ENCODE results near the gene IRF1.

IRF1 gene

GRCh38 chr5:132459983-132460838, 30.4 kb downstream of the IRF1 start:
- no peak for DNase-seq (ENCODE audit: low read depth)
- TF ChIP-seq CTCF (IDR thresholded peaks at IDR 0.05; ENCODE audit: control insufficient read depth, insufficient read depth, low read depth, low read length, missing control alignments) = peak; percentile 15
- no peak overlapping the region for H3K4me3 ChIP-seq (ENCODE audit: control insufficient read depth, low read depth, low read length)

- peak; percentile 48 for DNase-seq (ENCODE audit: low read depth)
- H3K4me3 ChIP-seq (ENCODE audit: control insufficient read depth, low read depth, low read length) = no peak overlapping the region
- TF ChIP-seq CTCF (IDR thresholded peaks at IDR 0.05; ENCODE audit: control insufficient read depth, insufficient read depth, low read depth, low read length, missing control alignments) = no peak
Measured at GRCh38 chr5:132459031-132459982, 31.3 kb downstream of the IRF1 start.

DNA sequence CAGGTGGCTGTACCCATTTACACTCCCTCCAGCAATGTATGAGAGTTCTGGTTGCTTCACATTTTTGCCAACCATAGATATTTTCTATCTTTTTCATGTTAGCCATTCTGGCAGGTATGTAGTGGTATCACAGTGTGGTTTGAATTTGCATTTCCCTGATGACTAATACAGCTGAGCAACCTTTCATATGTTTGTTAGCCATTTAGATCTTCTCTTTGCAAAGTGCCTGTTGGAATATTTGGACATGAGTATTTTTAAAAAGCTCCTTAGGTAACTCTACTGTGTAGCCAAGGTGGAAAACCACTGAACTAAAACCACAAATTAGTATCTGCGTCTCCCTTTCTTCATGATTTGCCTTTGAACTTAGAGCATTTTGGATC, 31.9 kb downstream of the IRF1 start:
- no peak overlapping the region for H3K4me3 ChIP-seq (ENCODE audit: control insufficient read depth, low read depth, low read length)

DNA sequence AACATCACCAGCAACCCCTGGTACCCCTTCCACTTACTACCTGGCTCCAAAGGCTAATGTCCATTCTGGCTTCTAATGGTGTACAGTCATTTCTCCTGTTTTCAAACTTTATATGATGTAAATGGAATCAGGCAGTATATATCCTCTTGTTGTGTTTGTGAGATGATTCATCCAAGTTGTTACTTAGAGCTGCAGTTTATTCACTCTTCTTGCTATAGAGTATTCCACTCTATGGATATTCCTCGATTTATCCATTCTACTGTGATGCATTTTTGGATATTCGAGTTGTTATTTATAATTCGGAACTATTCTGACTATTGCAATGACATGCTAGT, 32.4 kb downstream of the IRF1 start:
- no peak overlapping the region for H3K4me3 ChIP-seq (ENCODE audit: control insufficient read depth, low read depth, low read length)
- TF ChIP-seq CTCF (IDR thresholded peaks at IDR 0.05; ENCODE audit: control insufficient read depth, insufficient read depth, low read depth, low read length, missing control alignments) = no peak
- DNase-seq (ENCODE audit: low read depth) = no peak

More for the DNA sequence above, 31.9 kb downstream of the IRF1 start:
- no peak for DNase-seq (ENCODE audit: low read depth)
- no peak for TF ChIP-seq CTCF (IDR thresholded peaks at IDR 0.05; ENCODE audit: control insufficient read depth, insufficient read depth, low read depth, low read length, missing control alignments)

DNA sequence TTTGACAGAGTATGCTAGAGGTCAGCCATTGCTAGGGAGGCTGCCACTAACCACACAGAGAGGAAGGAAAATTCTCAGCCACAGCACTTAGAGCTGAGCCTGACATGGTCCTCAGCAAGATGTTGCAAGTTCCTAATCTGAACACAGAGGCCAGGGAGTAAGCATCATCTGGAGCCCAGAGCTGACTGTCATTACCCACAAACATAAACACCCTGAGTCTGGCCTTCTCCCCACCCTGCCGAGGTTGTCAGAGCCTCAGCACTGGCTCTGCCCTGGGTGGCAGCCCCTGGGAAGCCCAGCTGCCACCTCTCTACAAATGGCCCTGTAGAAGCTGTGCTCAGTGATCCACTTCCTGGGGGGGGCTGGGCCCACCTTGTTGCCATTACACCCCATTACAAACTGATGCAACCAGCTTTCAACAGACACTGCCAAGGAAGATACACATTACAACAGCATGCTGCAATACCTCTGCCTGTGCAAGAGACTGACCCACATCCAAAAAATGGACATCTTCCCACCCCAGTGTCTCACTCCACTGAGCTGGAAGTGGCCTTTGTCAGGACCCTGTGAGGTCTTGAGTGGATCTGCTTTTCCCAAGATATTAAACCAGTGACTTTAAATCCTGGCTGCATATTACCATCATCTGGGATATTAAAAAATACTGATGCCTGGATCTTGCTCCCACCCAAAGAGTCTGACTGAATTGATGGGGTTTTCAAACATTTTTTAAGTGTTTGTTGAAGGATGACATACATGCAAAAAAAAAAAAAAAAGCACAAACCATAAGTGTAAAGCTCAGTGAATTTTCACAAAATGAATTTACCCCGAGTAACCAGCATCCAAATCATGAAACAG, 33.0 kb downstream of the IRF1 start:
- DNase-seq (ENCODE audit: low read depth) = peak; percentile 83
- no peak overlapping the region for H3K4me3 ChIP-seq (ENCODE audit: control insufficient read depth, low read depth, low read length)
- TF ChIP-seq CTCF (IDR thresholded peaks at IDR 0.05; ENCODE audit: control insufficient read depth, insufficient read depth, low read depth, low read length, missing control alignments) = no peak

DNA sequence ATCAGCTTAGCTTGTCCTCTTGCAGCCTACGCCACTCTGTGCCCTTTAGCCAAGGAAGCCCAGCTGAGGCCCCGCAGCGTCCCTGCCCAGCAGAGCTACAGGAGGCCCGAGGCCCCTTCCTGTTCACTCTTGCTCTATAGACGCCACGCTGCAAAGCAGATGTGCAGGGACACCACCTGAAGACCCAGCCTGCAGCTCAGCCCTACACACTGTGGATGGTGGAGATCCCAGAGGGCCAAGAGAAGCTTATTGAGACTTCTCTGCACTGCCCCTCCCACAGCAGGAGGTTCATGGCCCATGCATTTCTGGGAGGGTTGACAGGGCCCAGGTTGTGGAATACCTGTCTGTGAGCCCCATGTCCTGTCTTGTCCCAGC, 33.6 kb downstream of the IRF1 start:
- no peak overlapping the region for H3K4me3 ChIP-seq (ENCODE audit: control insufficient read depth, low read depth, low read length)
- DNase-seq (ENCODE audit: low read depth) = no peak
- TF ChIP-seq CTCF (IDR thresholded peaks at IDR 0.05; ENCODE audit: control insufficient read depth, insufficient read depth, low read depth, low read length, missing control alignments) = no peak
